GM12865 (cell line): ENCODE measurements around the gene FAM149B1.

Experiments used
- DNase-seq: peaks from one replicate; pipeline ENCODE4 v3.0.0; 2010; ENCODE audit warnings: low read depth
- H3K4me3 ChIP-seq: 2 replicates; pipeline ENCODE4 v1.5.1; 2011; ENCODE audit warnings: mild to moderate bottlenecking, low read depth, low read length, control low read depth
- TF ChIP-seq, protein P1 (sequence below): IDR thresholded peaks from 2 replicates; pipeline ENCODE4 v1.5.1; 2011; ENCODE audit warnings: low read length, control low read depth, low read depth, inconsistent platforms; ENCODE audit not compliant: insufficient read depth; ENCODE audit errors: missing control alignments

Gene FAM149B1

DNA sequence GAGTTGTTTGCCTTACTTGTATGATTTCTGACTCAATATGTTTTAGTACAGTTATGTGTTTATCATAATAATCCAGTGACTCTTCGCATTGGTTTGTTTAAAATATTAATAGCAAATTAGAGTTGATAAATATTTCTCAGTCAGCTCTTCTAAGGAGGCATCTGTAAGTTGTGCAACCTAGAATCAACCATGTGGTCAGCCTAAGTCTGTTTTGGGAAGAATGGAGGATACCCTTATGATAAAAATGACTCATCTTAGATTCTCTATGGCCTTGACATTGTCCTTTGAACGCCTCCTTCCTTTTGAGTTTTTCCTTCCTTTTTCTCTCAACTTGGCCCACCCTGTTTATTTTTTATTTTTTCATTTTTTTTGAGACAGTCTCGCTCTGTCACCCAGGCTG, 60.3 kb downstream of the FAM149B1 start:
- TF ChIP-seq, protein P1, sequence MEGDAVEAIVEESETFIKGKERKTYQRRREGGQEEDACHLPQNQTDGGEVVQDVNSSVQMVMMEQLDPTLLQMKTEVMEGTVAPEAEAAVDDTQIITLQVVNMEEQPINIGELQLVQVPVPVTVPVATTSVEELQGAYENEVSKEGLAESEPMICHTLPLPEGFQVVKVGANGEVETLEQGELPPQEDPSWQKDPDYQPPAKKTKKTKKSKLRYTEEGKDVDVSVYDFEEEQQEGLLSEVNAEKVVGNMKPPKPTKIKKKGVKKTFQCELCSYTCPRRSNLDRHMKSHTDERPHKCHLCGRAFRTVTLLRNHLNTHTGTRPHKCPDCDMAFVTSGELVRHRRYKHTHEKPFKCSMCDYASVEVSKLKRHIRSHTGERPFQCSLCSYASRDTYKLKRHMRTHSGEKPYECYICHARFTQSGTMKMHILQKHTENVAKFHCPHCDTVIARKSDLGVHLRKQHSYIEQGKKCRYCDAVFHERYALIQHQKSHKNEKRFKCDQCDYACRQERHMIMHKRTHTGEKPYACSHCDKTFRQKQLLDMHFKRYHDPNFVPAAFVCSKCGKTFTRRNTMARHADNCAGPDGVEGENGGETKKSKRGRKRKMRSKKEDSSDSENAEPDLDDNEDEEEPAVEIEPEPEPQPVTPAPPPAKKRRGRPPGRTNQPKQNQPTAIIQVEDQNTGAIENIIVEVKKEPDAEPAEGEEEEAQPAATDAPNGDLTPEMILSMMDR, result no peak
- H3K4me3 ChIP-seq, result no peak overlapping the region
- no peak for DNase-seq

DNA sequence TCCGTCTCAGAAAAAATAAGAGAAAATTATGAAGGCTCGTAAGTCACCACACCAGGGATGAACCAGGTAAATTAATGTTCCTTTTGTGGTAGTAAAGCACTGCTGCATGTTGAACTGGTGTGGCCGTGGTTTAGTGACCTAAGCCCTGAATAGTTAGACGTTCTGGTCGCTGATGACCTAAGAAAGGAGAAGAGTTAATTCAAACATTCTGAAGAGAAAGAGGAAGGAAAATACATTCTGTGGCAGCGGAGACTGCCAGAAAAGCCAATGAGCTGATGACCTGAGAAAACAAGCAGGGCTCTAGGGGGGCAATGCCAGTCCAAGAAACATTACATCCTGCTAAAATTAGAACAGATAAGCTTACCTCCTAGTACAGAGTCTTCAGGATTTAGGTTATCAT, 61.6 kb downstream of the FAM149B1 start:
- no peak for DNase-seq
- H3K4me3 ChIP-seq, result no peak overlapping the region
- TF ChIP-seq, protein P1, result no peak

DNA sequence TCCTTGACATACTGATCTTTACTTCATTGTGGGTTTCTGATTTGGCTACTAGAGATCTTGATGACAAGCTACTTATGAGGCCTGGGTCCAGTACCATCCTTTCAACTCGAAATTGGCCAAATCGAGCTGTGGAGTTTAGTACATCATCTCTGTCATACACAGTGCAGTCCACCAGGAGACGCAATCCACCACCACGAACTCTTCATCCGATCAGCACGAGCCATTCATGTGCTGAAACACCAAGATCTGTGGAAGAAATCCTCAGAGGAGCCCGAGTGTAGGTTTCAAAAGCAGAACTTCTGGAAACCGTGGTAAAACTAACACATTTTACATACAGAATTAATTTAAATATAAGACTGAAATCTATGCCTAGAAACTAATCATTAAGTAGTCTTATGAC, 65.0 kb downstream of the FAM149B1 start:
- DNase-seq, result no peak
- no peak overlapping the region for H3K4me3 ChIP-seq
- TF ChIP-seq, protein P1, result no peak

DNA sequence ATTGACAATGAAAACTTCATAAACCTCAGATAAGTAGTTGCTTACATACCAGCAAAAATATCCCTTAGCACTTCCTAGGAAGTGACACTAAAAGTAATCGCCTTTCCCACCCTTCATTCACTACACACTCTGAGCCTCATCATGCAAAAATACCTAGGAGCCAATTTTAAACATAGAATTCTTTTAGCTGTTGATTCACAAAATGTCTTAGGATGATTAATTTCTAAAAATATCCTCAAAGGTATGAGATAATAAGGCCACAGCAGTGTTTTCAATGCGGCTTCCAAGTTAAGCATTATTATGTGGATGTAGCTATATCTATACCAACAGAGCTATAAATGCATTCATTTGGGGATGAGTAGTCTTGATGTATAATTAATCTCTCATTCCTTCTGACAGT, 66.0 kb downstream of the FAM149B1 start:
- no peak overlapping the region for H3K4me3 ChIP-seq
- TF ChIP-seq, protein P1, result no peak
- DNase-seq, result no peak

DNA sequence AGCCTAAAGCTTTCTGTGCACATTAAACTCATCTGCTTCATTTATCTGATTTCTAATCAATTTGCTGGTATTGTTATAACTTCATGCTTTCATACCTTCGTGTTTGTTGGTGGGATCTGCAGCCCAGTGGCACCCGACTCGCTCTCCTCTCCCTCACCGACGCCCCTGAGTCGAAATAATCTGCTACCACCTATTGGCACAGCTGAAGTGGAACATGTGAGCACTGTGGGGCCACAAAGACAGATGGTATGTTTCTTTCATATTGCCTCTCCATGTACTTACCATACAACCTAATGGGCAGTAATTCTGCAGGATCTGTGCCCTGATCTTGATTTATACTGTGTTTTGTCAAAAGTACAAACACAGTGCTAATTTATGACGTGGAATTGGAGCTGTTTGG, 66.8 kb downstream of the FAM149B1 start:
- H3K4me3 ChIP-seq, result no peak overlapping the region
- DNase-seq, result no peak
- TF ChIP-seq, protein P1, result no peak

DNA sequence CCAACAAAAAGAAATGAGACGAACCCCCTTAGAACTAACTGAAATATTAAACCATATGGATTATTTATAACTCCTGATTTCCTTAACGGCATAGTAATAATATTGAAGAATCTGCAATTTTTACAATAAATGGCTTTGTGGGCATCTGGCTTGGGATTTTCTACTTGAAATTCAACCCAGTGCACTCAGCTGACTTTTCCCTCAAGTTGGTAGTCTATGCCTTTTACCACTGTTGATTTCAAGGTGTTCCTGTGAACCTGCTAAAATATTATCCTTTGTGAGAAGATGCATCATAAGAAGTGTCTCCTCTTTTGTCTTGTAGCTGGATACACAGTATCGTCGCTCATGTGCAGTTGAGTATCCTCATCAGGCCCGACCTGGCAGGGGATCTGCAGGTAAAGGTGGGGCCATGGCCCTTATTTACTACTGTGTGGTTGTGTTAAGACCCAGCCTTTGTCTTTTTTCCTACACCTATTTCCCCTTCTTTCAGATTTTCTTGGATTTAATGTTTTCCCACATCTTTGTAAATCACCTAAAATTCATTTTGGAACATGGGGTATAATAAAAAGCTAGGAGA, 71.2 kb downstream of the FAM149B1 start:
- no peak overlapping the region for H3K4me3 ChIP-seq
- no peak for DNase-seq
- TF ChIP-seq, protein P1, result no peak

DNA sequence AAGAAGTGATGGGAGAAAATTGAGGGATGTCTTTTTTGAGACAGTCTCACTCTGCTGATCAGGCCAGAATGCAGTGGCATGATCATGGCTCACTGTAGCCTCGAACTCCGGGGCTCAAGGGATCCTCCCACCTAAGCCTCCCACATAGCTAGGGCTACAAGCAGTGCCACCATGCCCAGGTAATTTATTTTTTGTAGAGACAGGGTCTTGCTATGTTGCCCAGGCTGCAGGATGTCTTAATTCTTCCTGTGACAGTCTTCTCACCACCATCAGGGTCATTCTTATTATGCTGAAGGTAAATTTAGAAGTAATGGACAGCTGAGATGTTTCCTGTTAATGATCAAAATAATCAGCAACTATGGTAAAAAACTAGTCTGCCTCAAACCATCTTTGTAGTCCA, 72.0 kb downstream of the FAM149B1 start:
- TF ChIP-seq, protein P1, result no peak
- H3K4me3 ChIP-seq, result no peak overlapping the region
- no peak for DNase-seq
